HG03025 (cell line): ENCODE results near the gene ATP1A1.

Experiments used
- ATAC-seq: cut with Tn5 transposase; IDR thresholded peaks from one replicate; pipeline ENCODE4 v1.9.1; 2021; ENCODE audit warnings: mild to moderate bottlenecking, moderate library complexity; ENCODE audit not compliant: unreplicated experiment, low FRiP score

ATP1A1 gene

DNA sequence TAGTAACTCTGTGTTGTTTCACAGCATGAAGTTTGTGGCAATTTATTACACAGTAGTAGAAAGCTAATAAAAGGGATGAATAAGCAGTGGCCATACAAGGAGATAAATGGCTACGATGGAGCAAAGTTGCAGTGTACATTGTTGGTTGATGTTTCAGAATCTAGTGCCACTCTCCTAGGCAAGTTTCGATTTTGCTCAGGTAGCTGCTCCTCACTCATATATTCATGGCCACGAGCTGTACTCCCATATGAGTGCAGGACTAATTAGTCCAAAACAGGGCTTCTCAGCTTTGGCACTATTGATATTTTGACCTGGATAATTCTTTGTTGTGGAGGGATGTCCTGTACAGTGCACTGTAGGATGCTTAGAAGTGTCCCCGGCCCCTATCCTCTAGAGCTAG is 30.0 kb upstream of the ATP1A1 start:
- ATAC-seq, result no peak

DNA sequence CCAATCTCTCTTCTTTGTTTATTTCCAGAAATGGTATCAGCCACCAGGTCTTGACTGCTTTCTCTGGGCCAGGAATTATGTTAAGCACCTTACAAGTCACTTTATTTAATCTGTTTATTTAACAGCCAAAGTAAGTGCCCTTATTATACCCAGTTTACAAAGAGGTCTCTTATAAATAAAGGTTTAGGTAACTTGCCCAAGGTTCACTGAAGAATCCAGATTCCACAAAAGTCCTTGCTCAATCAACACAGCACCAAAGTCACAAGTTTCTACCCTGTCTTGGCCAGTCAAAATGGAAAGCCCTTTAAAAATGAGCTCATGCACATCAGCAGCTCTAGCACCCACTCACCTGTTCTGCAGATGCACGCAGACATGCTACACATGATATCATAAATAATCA is 28.0 kb upstream of the ATP1A1 start:
- no peak for ATAC-seq

GRCh38 chr1:116345843-116346242 is 27.2 kb upstream of the ATP1A1 start:
- no peak for ATAC-seq

DNA sequence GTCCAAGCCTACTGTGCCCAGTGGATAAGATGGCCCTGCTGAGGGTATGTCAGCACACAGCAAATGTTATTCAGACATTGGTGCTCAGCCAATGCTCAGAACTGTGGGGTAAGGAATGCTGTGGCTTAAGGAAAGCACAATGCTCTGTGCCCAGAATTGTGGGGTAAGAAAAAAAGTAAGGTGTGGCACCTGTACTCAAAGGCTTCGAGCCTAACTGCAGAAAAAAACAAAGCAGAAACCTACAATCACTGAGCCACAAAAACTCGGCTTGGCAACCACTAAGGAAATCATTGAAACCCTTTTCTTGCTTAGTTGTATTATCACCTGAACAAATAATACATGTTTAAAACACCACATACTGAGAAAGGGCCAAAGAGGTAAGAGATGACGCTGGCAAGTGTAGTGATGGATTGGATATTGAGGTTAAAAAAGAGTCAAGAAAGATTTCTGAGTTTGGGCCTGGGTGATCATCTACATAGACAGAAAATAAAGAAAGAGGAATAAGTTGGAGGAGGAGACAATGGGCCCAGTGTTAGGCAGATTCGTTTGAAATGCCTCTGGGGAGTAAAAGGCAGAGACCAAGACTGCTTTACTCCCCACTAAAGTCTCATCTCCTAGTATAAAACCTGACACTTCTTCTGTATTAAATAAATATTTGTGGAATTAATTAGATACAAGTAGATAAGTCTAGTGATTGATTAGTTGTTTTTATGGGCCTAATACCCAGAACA is 25.9 kb upstream of the ATP1A1 start:
- no peak for ATAC-seq

DNA sequence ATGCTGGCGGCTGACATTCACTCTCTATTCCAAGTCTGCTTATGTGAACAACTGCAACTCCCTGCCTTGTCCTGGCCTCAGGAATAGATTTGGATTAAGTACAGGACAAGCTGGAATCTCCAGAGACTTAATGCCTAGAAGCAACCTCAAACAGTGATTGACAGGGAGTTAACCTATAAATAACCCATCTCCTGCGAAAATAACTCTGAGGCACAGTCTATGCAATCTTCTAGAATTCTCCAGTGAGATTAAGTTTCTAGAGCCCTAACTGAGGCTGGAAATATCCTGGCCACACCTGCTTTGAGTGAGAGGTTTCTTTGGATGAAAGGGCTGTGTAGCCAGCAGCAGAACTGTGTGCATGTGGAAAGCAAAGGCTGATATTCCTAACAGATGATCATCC is 25.3 kb upstream of the ATP1A1 start:
- ATAC-seq, result no peak

- no peak for ATAC-seq
Observed at GRCh38 chr1:116350097-116350645, 22.9 kb upstream of the ATP1A1 start.

DNA sequence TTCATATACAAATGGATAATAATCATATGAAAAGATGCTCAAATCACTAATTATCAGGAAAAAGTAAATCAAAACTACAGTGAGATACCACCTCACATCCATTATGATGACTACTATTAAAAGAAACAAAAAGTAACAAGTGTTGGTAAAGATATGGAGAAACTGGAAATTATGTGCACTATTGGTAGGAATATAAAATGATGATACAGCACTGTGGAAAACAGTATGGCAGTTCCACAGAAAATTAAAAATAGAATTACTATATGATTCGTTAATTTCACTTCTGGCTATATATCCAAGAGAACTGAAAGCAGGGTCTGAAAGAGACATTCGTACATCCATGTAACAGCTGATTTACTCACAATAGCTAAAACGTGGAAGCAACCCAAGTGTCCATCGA is 21.1 kb upstream of the ATP1A1 start:
- ATAC-seq, result no peak

GRCh38 chr1:116352349-116352813 is 20.7 kb upstream of the ATP1A1 start:
- ATAC-seq, result no peak

DNA sequence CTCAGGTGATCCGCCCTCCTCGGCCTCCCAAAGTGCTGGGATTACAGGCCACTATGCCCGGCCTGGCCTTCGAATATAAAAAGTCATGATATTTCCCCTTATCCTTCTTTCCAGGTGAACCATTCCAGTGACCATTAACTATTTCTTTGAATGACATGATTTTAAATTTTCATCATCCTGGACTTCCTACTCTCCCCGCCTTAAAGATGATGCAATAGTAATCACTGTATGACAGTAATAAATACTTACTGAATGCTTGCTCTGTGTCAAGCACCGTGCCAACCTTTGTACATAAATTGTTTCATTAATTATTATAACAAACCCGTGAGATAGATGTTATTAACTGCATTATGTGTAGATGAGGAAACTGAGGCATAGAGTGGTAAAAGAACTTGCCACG is 19.9 kb upstream of the ATP1A1 start:
- ATAC-seq, result no peak

GRCh38 chr1:116356067-116356466 is 17.0 kb upstream of the ATP1A1 start:
- ATAC-seq, result no peak

DNA sequence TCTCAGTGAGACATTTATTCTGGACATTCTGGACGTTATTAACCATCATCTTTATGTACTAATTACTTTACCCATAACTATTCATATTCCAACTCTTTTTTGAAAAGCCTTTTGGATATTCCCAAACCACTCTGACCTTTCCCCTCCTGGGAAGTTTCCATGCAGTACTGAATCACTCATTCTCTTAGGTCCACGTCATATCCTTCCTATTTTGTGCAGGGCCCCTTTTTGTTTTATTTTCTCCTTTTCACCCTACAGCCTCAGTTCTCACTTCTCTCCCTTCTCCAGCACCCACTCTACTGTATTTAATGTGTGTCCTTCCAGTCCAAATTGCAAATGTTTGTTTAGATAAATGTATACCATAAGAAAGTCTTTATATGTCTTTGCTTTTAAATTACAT is 16.4 kb upstream of the ATP1A1 start:
- ATAC-seq, result no peak

DNA sequence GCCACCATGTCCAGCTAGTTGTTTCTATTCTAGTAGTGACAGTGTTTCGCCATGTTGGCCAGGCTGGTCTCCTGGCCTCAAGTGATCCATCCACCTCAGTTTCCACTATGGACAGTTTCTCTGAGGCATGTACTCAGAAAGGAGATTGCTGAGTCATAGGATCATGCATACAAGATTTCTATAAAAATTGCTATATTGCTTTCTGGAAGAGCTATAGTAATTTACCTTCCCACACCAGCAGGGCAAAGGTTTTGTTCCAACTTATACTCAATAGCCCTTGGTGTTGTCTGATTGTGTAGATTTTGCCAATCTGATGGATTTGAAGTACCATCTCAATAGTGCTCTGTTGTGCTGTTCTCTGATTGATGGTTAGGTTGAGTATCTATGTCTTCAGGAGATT is 15.6 kb upstream of the ATP1A1 start:
- ATAC-seq, result no peak

DNA sequence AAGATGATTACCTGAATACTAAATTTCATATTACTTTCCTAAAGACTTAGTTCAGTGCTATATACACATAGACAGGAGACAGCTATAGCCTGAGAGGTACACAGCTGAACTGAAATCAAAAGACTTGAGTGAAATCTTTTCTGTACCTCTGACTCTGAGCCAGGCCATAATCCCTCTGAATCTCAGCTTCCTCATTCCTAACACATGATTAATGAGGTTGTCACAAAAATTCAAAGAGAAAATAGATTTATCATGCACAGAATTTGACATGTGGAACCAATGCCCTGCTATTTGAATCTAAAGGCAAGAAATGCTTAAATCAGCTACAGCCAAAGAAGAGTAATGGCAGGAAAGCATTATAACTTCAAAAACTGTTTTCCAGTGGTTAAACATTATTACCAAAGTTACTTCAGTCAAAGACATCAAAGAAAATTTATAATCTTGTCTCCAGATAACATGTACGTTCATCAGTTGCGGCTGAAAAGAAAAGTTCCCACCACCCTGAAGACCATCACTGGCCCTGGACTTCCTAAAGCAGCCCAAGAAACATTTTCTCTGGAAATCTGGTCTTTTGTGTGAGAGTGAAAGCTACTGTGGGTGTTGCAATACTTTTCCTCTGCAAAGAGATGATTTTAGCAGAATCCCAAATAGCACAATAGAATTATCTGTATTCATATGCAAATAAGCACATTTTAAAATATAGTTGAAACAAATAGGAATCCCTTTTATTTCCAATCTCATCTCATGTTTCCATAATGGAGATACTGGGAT is 13.8 kb upstream of the ATP1A1 start:
- no peak for ATAC-seq

DNA sequence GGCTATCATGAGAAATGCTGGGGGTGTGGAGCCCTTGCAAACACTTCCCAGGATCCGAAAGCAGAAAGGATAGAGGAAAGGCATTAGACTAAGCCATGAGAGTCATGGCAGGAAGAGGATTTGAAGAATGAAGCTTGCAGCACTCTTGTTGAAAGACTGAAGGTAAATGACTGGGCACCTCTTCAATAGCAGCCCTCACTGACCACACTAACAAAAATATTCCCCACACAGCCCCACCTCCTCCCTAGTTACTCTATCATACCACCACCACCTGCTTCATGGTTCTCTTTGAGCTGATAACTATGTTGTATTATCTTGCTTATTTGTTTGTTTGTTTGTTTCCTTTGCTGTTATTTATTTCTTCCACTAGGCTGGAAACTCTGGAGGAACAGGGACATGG is 13.2 kb upstream of the ATP1A1 start:
- no peak for ATAC-seq

- ATAC-seq, result no peak
Observed at GRCh38 chr1:116360429-116361173, 12.4 kb upstream of the ATP1A1 start.

- no peak for ATAC-seq
Observed at GRCh38 chr1:116361648-116362047, 11.4 kb upstream of the ATP1A1 start.

DNA sequence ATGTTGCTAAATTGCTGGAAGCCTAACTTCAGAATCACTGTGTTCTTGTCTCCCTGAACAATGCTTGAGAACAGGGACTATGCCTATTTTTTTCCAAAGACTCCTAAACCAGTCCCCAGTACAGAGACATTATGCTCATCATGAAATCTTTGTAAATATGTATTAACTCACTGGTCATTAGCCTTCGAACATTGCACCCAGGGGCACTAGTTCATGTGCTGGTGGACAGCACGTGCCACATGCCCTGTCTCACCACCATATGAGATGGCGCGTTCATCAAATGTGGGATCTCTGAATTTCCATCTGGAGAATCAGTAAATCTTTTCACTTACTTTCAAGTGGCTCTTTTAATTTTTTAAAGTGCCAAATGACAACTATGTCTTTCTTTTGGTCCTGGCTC is 11.0 kb upstream of the ATP1A1 start:
- no peak for ATAC-seq

GRCh38 chr1:116365353-116365780 is 7.7 kb upstream of the ATP1A1 start:
- ATAC-seq, result no peak

DNA sequence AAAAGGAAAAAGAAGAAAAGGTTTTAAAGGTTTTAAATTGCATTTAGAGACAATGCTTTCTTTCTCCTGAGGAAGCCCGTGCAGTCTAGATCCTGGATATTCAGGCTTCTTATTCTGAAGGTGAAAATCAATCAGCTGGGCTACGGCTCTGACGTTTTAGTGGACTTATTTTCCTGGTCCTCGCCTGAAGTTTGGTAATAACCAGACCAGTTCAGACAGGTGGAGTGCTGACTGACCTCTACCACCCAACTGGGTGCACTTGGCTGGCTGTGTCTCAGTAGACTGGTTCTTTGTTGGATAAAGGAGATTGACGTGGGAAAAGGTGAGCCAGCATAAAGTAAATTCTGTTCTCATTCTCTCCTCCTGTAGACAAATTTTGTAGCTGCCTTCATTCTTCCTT is 7.2 kb upstream of the ATP1A1 start:
- ATAC-seq, result no peak

GRCh38 chr1:116367256-116367945 is 5.6 kb upstream of the ATP1A1 start:
- no peak for ATAC-seq
